WTC11 (cell line): ENCODE measurements around the gene PEBP1.

Experiments
- CREB1 ChIP-seq: sonication (generic); formaldehyde crosslinking; IDR thresholded peaks from 2 replicates; pipeline ENCODE4 v1.8.0; 2023; ENCODE audit warnings: mild to moderate bottlenecking, missing genetic modification reagents
- CTCF ChIP-seq: fragments of 200-600 bp; IDR thresholded peaks from 2 replicates; pipeline ENCODE4 v1.8.0; 2022; ENCODE audit warnings: antibody characterized with exemption
- PRDM15 ChIP-seq: sonication (generic); formaldehyde crosslinking; IDR thresholded peaks from 2 replicates; pipeline ENCODE4 v1.8.0; 2022; ENCODE audit warnings: missing genetic modification reagents
- ZBTB21 ChIP-seq: sonication (generic); formaldehyde crosslinking; IDR thresholded peaks from 2 replicates; pipeline ENCODE4 v1.8.1; 2023; ENCODE audit warnings: mild to moderate bottlenecking, missing genetic modification reagents, borderline replicate concordance
- ZNF138 ChIP-seq: sonication (generic); formaldehyde crosslinking; conservative IDR thresholded peaks from 2 replicates; pipeline ENCODE4 v1.8.1; 2022; ENCODE audit warnings: mild to moderate bottlenecking, moderate library complexity, missing genetic modification reagents

GRCh38 chr12:118098911-118099671, 36.8 kb upstream of the PEBP1 start:
- TF ChIP-seq CTCF (no peak), PRDM15 (no peak), ZBTB21 (no peak), CREB1 (no peak), ZNF138 (no peak)
